ENCODE results near the gene DRAM1.

DNA sequence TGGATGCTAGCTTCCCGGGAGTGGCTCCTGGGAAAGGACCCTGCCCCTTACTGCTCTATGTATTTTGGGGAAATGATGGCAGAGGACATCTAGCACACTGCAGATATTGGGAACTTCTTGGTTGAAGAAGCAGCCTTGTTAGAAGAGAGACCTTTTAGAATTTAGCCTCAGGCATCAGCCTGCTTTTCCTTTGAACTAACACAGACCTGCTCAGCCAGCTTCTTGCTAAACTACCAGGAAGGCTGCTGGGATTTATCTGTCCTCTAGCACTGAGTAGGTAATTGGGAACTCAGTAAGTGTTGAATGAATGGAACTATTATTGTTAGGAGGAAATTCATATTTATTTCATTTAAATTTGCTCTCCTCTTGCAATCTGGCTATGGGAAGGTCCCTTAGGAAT is 77.3 kb downstream of the DRAM1 start:
- TF ChIP-seq, protein P1, sequence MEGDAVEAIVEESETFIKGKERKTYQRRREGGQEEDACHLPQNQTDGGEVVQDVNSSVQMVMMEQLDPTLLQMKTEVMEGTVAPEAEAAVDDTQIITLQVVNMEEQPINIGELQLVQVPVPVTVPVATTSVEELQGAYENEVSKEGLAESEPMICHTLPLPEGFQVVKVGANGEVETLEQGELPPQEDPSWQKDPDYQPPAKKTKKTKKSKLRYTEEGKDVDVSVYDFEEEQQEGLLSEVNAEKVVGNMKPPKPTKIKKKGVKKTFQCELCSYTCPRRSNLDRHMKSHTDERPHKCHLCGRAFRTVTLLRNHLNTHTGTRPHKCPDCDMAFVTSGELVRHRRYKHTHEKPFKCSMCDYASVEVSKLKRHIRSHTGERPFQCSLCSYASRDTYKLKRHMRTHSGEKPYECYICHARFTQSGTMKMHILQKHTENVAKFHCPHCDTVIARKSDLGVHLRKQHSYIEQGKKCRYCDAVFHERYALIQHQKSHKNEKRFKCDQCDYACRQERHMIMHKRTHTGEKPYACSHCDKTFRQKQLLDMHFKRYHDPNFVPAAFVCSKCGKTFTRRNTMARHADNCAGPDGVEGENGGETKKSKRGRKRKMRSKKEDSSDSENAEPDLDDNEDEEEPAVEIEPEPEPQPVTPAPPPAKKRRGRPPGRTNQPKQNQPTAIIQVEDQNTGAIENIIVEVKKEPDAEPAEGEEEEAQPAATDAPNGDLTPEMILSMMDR (IDR thresholded peaks at IDR 0.05): no peak
- no peak for TF ChIP-seq POLR2A (IDR thresholded peaks at IDR 0.05)
- no peak for TF ChIP-seq EP300 (IDR thresholded peaks at IDR 0.05; ENCODE audit: low read depth)
- no peak for TF ChIP-seq POLR2AphosphoS5 (IDR thresholded peaks at IDR 0.05)

Measured in transverse colon (tissue), 4 donors.